Mesendoderm (in vitro differentiated cells): ENCODE measurements around the gene ARHGAP42.

Experiments used
- DNase-seq: peaks from one replicate; pipeline ENCODE4 v3.0.0; 2013
- H2AK5ac ChIP-seq: 2 replicates; pipeline ENCODE4 v1.6.1; 2013; ENCODE audit warnings: low read length, inconsistent platforms
- H2BK120ac ChIP-seq: 2 replicates; pipeline ENCODE4 v1.6.1; 2013; ENCODE audit warnings: low read depth, mild to moderate bottlenecking, low read length, moderate library complexity, mixed read lengths
- H2BK15ac ChIP-seq: replicated peaks from 2 replicates; pipeline ENCODE4 v1.6.1; 2013; ENCODE audit warnings: low read depth, mild to moderate bottlenecking, moderate library complexity
- H2BK5ac ChIP-seq: 2 replicates; pipeline ENCODE4 v1.6.1; 2013; ENCODE audit warnings: low read length, inconsistent platforms
- H3K18ac ChIP-seq: 2 replicates; pipeline ENCODE4 v1.6.1; 2013; ENCODE audit warnings: mild to moderate bottlenecking, low read length, mixed read lengths
- H3K23ac ChIP-seq: one replicate; pipeline ENCODE4 v1.6.1; 2013; ENCODE audit warnings: low read length
- H3K27ac ChIP-seq: 2 replicates; pipeline ENCODE4 v1.5.1; 2013; ENCODE audit warnings: low read depth, mild to moderate bottlenecking, inconsistent platforms, low read length, moderate library complexity
- H3K27me3 ChIP-seq: 2 replicates; pipeline ENCODE4 v1.6.1; 2013; ENCODE audit warnings: low read length, control low read depth, mild to moderate bottlenecking, inconsistent platforms; ENCODE audit not compliant: insufficient read depth, poor library complexity
- H3K36me3 ChIP-seq: 2 replicates; pipeline ENCODE4 v1.6.1; 2013; ENCODE audit warnings: low read length, inconsistent platforms; ENCODE audit not compliant: control insufficient read depth, insufficient read depth
- H3K4ac ChIP-seq: one replicate; pipeline ENCODE4 v1.6.1; 2013; ENCODE audit warnings: low read depth, mild to moderate bottlenecking, low read length, moderate library complexity
- H3K4me1 ChIP-seq: 2 replicates; pipeline ENCODE4 v1.6.1; 2013; ENCODE audit warnings: low read depth, low read length, inconsistent platforms; ENCODE audit not compliant: control insufficient read depth
- H3K4me2 ChIP-seq: 2 replicates; pipeline ENCODE4 v1.6.1; 2013; ENCODE audit warnings: low read length
- H3K4me3 ChIP-seq: 2 replicates; pipeline ENCODE4 v1.5.1; 2013; ENCODE audit warnings: mild to moderate bottlenecking, low read length
- H3K56ac ChIP-seq: one replicate; pipeline ENCODE4 v1.6.1; 2013; ENCODE audit warnings: low read length
- H3K79me1 ChIP-seq: 2 replicates; pipeline ENCODE4 v1.6.1; 2013; ENCODE audit warnings: low read length, inconsistent platforms
- H3K79me2 ChIP-seq: 2 replicates; pipeline ENCODE4 v1.6.1; 2013; ENCODE audit warnings: mild to moderate bottlenecking, low read length; ENCODE audit not compliant: control insufficient read depth, insufficient read depth
- H3K9ac ChIP-seq: 2 replicates; pipeline ENCODE4 v1.6.1; 2013; ENCODE audit warnings: low read length, inconsistent platforms
- H4K5ac ChIP-seq: one replicate; pipeline ENCODE4 v1.6.1; 2013; ENCODE audit warnings: low read length
- H4K8ac ChIP-seq: one replicate; pipeline ENCODE4 v1.6.1; 2013; ENCODE audit warnings: low read depth, mild to moderate bottlenecking, control low read depth, low read length, moderate library complexity
- WGBS: extraction: QIAGEN DNeasy Blood & Tissue Kit; methylation state at CpG from one replicate; pipeline ENCODE4 v1.1.7; 2013; ENCODE audit warnings: low lambda C conversion rate, missing lambda C conversion rate; ENCODE audit not compliant: insufficient coverage; ENCODE audit errors: extremely low coverage; 5-methylcytosine and 5-hydroxymethylcytosine counted together

ARHGAP42 gene

GRCh38 chr11:100991541-100991940 lies 304.5 kb downstream of the ARHGAP42 start:
- Histone ChIP-seq H3K18ac (no peak overlapping the region), H3K4me2 (no peak overlapping the region), H4K8ac (no peak overlapping the region), H3K79me2 (no peaks in the 10 kb centered on the region), H4K5ac (no peak overlapping the region), H3K56ac (no peak overlapping the region), H2BK120ac (no peak overlapping the region), H2BK15ac (no peak overlapping the region), H3K4ac (no peak overlapping the region), H3K4me1 (no peaks in the 10 kb centered on the region), H3K27me3 (no peaks in the 10 kb centered on the region), H2AK5ac (no peak overlapping the region), H2BK5ac (no peak overlapping the region), H3K79me1 (no peaks in the 10 kb centered on the region), H3K36me3 (no peaks in the 10 kb centered on the region), H3K9ac (no peak overlapping the region), H3K27ac (no peak overlapping the region), H3K4me3 (no peak overlapping the region), H3K23ac (no peak overlapping the region)
- no CpG with 5 or more reads among the region's 2 CpGs for WGBS
- no peak for DNase-seq

DNA sequence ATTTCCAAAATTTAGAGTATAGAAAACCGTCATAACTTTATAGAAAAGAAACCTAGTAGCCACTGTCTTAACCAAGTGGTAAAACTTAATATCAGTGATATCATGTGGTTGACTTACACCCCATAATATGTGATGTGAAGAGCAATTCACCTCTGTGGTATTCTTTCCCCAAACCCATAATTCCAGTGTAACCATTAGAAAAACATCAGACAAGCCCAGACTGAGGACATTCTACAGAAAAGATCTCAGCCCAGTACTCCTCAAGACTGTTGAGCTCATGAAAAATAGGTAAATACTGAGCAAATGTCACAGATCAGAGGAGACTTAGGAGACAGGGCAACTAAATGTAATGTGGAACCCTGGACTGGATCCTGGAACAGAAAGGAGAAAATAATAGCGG lies 307.9 kb downstream of the ARHGAP42 start:
- Histone ChIP-seq H3K4ac (no peak overlapping the region), H4K8ac (no peak overlapping the region), H3K79me2 (no peaks in the 10 kb centered on the region), H3K4me3 (no peak overlapping the region), H3K56ac (no peak overlapping the region), H3K4me1 (no peaks in the 10 kb centered on the region), H4K5ac (no peak overlapping the region), H3K27ac (no peak overlapping the region), H2BK5ac (no peak overlapping the region), H3K18ac (no peak overlapping the region), H2BK120ac (no peak overlapping the region), H3K79me1 (no peaks in the 10 kb centered on the region), H3K23ac (no peak overlapping the region), H3K27me3 (no peaks in the 10 kb centered on the region), H3K9ac (no peak overlapping the region), H2BK15ac (no peak overlapping the region), H3K36me3 (no peaks in the 10 kb centered on the region), H2AK5ac (no peak overlapping the region), H3K4me2 (no peak overlapping the region)
- no CpG with 5 or more reads among the region's 2 CpGs for WGBS
- no peak for DNase-seq

GRCh38 chr11:100999756-101000155 lies 312.7 kb downstream of the ARHGAP42 start:
- no peak for DNase-seq
- H2AK5ac ChIP-seq: no peak overlapping the region
- no peak overlapping the region for H2BK5ac ChIP-seq
- H3K23ac ChIP-seq: no peak overlapping the region
- H3K4me2 ChIP-seq: no peak overlapping the region
- H3K79me2 ChIP-seq: no peaks in the 10 kb centered on the region
- H3K4ac ChIP-seq: no peak overlapping the region
- no peaks in the 10 kb centered on the region for H3K4me1 ChIP-seq
- no peak overlapping the region for H3K4me3 ChIP-seq
- no peaks in the 10 kb centered on the region for H3K79me1 ChIP-seq
- H2BK15ac ChIP-seq: no peak overlapping the region
- H4K5ac ChIP-seq: no peak overlapping the region
- no peak overlapping the region for H3K56ac ChIP-seq
- no peak overlapping the region for H4K8ac ChIP-seq
- no peak overlapping the region for H2BK120ac ChIP-seq
- no peaks in the 10 kb centered on the region for H3K27me3 ChIP-seq
- H3K27ac ChIP-seq: no peak overlapping the region
- H3K36me3 ChIP-seq: no peaks in the 10 kb centered on the region
- no CpG with 5 or more reads among the region's 1 CpG for WGBS
- H3K18ac ChIP-seq: no peak overlapping the region
- H3K9ac ChIP-seq: no peak overlapping the region

DNA sequence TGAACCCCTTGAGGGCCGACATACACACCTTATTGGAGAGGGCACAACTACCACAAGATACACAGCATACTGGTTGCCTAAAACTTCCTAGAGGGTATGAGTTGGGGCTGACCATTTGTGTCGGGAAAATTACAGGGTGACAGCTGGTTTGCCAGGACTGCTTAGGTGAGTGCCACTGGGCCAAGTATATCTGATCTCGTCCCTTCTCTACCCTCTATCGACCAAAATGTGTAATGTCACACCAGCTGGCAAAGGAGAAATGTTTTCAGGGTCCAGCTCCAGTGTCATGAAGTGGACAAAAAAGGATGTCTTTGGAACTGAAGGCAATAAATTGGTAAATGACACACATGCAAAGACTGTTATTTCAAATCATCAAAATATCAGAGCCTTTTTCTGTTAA lies 316.4 kb downstream of the ARHGAP42 start:
- Histone ChIP-seq H2AK5ac (no peak overlapping the region), H3K27me3 (no peaks in the 10 kb centered on the region), H3K4me2 (no peak overlapping the region), H3K79me1 (no peaks in the 10 kb centered on the region), H3K23ac (no peak overlapping the region), H3K36me3 (no peaks in the 10 kb centered on the region), H3K4me3 (no peak overlapping the region), H3K79me2 (no peaks in the 10 kb centered on the region), H3K4me1 (no peaks in the 10 kb centered on the region), H3K56ac (no peak overlapping the region), H3K9ac (no peak overlapping the region), H3K4ac (no peak overlapping the region), H4K5ac (no peak overlapping the region), H4K8ac (no peak overlapping the region), H2BK15ac (no peak overlapping the region), H2BK5ac (no peak overlapping the region), H3K18ac (no peak overlapping the region), H3K27ac (no peak overlapping the region), H2BK120ac (no peak overlapping the region)
- WGBS: no CpG with 5 or more reads among the region's 4 CpGs
- DNase-seq: peak; percentile 37

GRCh38 chr11:101008961-101009689 lies 322.0 kb downstream of the ARHGAP42 start:
- Histone ChIP-seq H3K18ac (no peak overlapping the region), H3K9ac (no peak overlapping the region), H3K79me2 (no peaks in the 10 kb centered on the region), H3K4ac (no peak overlapping the region), H2BK120ac (no peak overlapping the region), H3K27me3 (no peaks in the 10 kb centered on the region), H3K79me1 (no peaks in the 10 kb centered on the region), H2BK5ac (no peak overlapping the region), H3K4me3 (no peak overlapping the region), H3K23ac (no peak overlapping the region), H4K5ac (no peak overlapping the region), H3K27ac (no peak overlapping the region), H2BK15ac (no peak overlapping the region), H3K4me1 (no peaks in the 10 kb centered on the region), H4K8ac (no peak overlapping the region), H3K56ac (no peak overlapping the region), H3K4me2 (no peak overlapping the region), H2AK5ac (no peak overlapping the region), H3K36me3 (no peaks in the 10 kb centered on the region)
- WGBS: no CpG with 5 or more reads among the region's 1 CpG
- no peak for DNase-seq

DNA sequence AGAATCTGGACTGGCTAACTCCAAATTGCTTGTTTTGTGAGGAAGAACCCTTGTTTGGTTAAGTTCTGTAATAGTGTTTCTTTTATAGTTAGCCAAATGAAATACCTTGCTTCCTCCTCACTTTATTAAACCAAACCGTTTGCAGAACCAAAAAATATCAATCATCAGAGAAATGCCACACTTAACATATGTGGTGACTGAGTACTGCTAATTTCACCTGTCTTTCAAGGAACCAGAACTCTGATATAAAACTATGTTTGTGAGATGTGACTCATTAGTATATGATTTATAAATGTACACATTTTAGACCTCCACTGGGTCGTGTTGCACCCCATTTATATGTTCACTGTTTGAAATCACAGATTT lies 322.6 kb downstream of the ARHGAP42 start:
- H2BK120ac ChIP-seq: no peak overlapping the region
- H3K4me3 ChIP-seq: no peak overlapping the region
- no peak overlapping the region for H3K4ac ChIP-seq
- H3K9ac ChIP-seq: no peak overlapping the region
- no peak overlapping the region for H3K18ac ChIP-seq
- H3K36me3 ChIP-seq: no peaks in the 10 kb centered on the region
- H3K23ac ChIP-seq: no peak overlapping the region
- no peak overlapping the region for H4K5ac ChIP-seq
- no CpG with 5 or more reads among the region's 2 CpGs for WGBS
- H3K27me3 ChIP-seq: no peaks in the 10 kb centered on the region
- no peak overlapping the region for H2BK15ac ChIP-seq
- no peak overlapping the region for H4K8ac ChIP-seq
- no peaks in the 10 kb centered on the region for H3K79me2 ChIP-seq
- H2BK5ac ChIP-seq: no peak overlapping the region
- no peak overlapping the region for H2AK5ac ChIP-seq
- no peak overlapping the region for H3K56ac ChIP-seq
- H3K4me2 ChIP-seq: no peak overlapping the region
- no peaks in the 10 kb centered on the region for H3K79me1 ChIP-seq
- no peak for DNase-seq
- H3K27ac ChIP-seq: no peak overlapping the region
- H3K4me1 ChIP-seq: no peaks in the 10 kb centered on the region
